Neutrophil (primary cell): ENCODE measurements around the gene SLC1A7.

ENCODE experiments used
- H3K27ac ChIP-seq: fragments of 200-600 bp; sonication (generic); 2 replicates; pipeline ENCODE4 v1.5.1; 2016; ENCODE audit warnings: mild to moderate bottlenecking, moderate library complexity
- H3K27me3 ChIP-seq: fragments of 200-600 bp; sonication (generic); 2 replicates; pipeline ENCODE4 v1.6.0; 2016; ENCODE audit warnings: mild to moderate bottlenecking
- H3K36me3 ChIP-seq: fragments of 200-600 bp; sonication (generic); 2 replicates; pipeline ENCODE4 v1.5.1; 2017
- H3K4me1 ChIP-seq, 2 experiments: fragments of 200-600 bp in 1 of 2; sonication (generic) in 1 of 2; 1 replicate in 1 of 2; 2 replicates in 1 of 2; pipeline versions ENCODE4 v1.5.1 to v1.6.1; 2013 to 2016; ENCODE audit warnings: low read depth in 1 of 2, low read length in 1 of 2, mild to moderate bottlenecking in 1 of 2, moderate library complexity in 1 of 2; ENCODE audit not compliant: control insufficient read depth in 1 of 2, insufficient read depth in 1 of 2
- H3K4me3 ChIP-seq, 2 experiments: fragments of 200-600 bp in 1 of 2; sonication (generic) in 1 of 2; 1 replicate in 1 of 2; 2 replicates in 1 of 2; pipeline ENCODE4 v1.5.1; 2013 to 2016; ENCODE audit warnings: low read depth in 1 of 2, low read length in 1 of 2, mild to moderate bottlenecking in 1 of 2, moderate library complexity in 1 of 2
- H3K9me3 ChIP-seq: fragments of 200-600 bp; sonication (generic); 2 replicates; pipeline ENCODE4 v1.5.1; 2016
- CTCF ChIP-seq: fragments of 200-600 bp; sonication (generic); IDR thresholded peaks from 2 replicates; pipeline ENCODE4 v1.5.1; 2016; ENCODE audit warnings: antibody characterized with exemption

SLC1A7 gene

GRCh38 chr1:53082826-53083455 is 59.5 kb downstream of the SLC1A7 start:
- no peaks in the 10 kb centered on the region for H3K27me3 ChIP-seq
- H3K36me3 ChIP-seq, result no peaks in the 10 kb centered on the region
- H3K27ac ChIP-seq, result no peak overlapping the region
- no peak overlapping the region for H3K4me3 ChIP-seq
- no peak for TF ChIP-seq CTCF
- no peaks in the 10 kb centered on the region for H3K4me1 ChIP-seq
- no peaks in the 10 kb centered on the region for H3K9me3 ChIP-seq

- TF ChIP-seq CTCF, result no peak
- H3K36me3 ChIP-seq, result no peaks in the 10 kb centered on the region
- H3K27ac ChIP-seq, result no peak overlapping the region
- H3K9me3 ChIP-seq, result no peaks in the 10 kb centered on the region
- no peak overlapping the region for H3K4me3 ChIP-seq
- no peaks in the 10 kb centered on the region for H3K27me3 ChIP-seq
- H3K4me1 ChIP-seq, result no peaks in the 10 kb centered on the region
Observed at GRCh38 chr1:53081384-53082066, 60.9 kb downstream of the SLC1A7 start.

- H3K9me3 ChIP-seq, result no peaks in the 10 kb centered on the region
- TF ChIP-seq CTCF, result no peak
- no peaks in the 10 kb centered on the region for H3K36me3 ChIP-seq
- no peak overlapping the region for H3K4me3 ChIP-seq
- no peaks in the 10 kb centered on the region for H3K27me3 ChIP-seq
- no peaks in the 10 kb centered on the region for H3K4me1 ChIP-seq
- no peak overlapping the region for H3K27ac ChIP-seq
Observed at GRCh38 chr1:53080769-53081168, 61.7 kb downstream of the SLC1A7 start.

DNA sequence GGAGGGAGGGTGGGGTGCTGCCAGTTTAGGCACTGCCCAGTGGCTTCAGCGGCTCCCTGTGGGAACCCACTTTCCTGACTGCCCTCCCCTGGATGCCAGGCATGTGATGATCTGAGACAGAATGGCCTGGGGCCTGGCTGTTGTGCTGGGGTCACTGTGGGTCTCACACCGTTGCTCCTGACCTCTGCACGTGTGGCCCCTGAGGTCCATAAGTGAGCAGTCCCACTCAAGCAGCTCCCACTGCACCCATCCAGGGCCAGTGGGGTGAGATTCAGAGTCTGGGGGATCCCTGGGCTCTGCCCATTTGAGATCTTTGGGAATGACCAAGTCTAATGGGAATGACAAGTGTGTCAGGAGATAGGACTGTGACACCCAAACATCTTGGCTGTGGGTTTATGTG is 62.4 kb downstream of the SLC1A7 start:
- no peaks in the 10 kb centered on the region for H3K36me3 ChIP-seq
- TF ChIP-seq CTCF, result no peak
- H3K4me3 ChIP-seq, result no peak overlapping the region
- no peaks in the 10 kb centered on the region for H3K4me1 ChIP-seq
- H3K9me3 ChIP-seq, result no peaks in the 10 kb centered on the region
- H3K27me3 ChIP-seq, result no peaks in the 10 kb centered on the region
- no peak overlapping the region for H3K27ac ChIP-seq

DNA sequence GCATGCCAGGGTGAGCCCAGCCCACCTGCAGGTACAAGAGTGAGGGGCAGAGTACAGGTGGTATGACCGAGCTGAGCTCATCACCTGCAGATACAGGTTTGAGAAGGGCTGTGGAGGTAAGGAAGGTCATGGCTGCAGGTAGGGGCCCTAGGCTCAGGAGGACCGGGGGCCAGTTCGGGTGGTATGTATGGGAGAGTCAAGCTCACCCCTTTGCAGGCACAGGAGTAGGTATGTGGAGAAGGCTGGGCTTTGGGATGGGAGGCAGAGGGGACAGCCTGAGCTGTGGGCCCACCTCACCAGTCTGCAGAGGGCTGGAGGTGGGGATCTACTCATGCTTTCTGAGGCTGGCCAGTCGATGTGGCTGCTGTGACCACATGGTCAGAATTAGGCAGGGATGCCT is 63.2 kb downstream of the SLC1A7 start:
- TF ChIP-seq CTCF, result no peak
- Histone ChIP-seq H3K27ac (no peak overlapping the region), H3K4me3 (no peak overlapping the region), H3K36me3 (no peaks in the 10 kb centered on the region), H3K9me3 (no peaks in the 10 kb centered on the region), H3K4me1 (no peaks in the 10 kb centered on the region), H3K27me3 (no peaks in the 10 kb centered on the region)
